ENCODE results near the gene TREH.

DNA sequence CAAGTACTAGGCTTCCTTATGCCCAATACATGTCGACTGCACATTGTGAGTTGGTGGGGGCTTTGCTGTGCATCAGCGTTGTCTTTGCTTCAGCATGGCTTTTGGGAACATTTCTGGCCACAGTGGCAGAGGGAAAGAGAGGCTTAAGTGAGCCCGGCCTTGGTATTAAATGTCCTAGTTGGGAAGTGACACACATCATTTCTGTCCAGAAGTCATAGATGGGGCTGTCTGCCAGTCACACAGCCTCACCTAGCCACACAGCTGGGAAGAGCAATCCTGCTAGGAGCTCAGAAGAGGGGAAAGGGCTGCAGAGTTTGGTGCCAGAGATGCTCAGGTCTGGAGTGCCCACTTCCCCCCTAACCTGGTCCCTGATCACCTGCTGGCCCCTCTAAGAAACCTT is 27.6 kb downstream of the TREH start:
- TF ChIP-seq, protein P1, sequence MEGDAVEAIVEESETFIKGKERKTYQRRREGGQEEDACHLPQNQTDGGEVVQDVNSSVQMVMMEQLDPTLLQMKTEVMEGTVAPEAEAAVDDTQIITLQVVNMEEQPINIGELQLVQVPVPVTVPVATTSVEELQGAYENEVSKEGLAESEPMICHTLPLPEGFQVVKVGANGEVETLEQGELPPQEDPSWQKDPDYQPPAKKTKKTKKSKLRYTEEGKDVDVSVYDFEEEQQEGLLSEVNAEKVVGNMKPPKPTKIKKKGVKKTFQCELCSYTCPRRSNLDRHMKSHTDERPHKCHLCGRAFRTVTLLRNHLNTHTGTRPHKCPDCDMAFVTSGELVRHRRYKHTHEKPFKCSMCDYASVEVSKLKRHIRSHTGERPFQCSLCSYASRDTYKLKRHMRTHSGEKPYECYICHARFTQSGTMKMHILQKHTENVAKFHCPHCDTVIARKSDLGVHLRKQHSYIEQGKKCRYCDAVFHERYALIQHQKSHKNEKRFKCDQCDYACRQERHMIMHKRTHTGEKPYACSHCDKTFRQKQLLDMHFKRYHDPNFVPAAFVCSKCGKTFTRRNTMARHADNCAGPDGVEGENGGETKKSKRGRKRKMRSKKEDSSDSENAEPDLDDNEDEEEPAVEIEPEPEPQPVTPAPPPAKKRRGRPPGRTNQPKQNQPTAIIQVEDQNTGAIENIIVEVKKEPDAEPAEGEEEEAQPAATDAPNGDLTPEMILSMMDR (conservative IDR thresholded peaks at IDR 0.05; ENCODE audit: low read length): no peak
- TF ChIP-seq EZH2phosphoT487 (IDR thresholded peaks at IDR 0.05; ENCODE audit: borderline replicate concordance): no peak

Measured in Loucy (cell line).